BLaER1 (cell line): ENCODE data around the gene CHCHD3.
A peak's percentile ranks its signal among the peaks of the same experiment; 100 is the strongest.
"Not testable (repeated sequence)": the region's sequence is repeated elsewhere in the genome, so short reads cannot be mapped to it uniquely, and the experiment has no call there.

Experiments
- H3K27ac ChIP-seq: shearing (Covaris generic); formaldehyde crosslinking; 2 replicates; pipeline ENCODE4 v1.8.1; 2022
- H3K27me3 ChIP-seq: shearing (Covaris generic); formaldehyde crosslinking; 2 replicates; pipeline ENCODE4 v1.8.1; 2022
- H3K36me3 ChIP-seq: shearing (Covaris generic); formaldehyde crosslinking; 2 replicates; pipeline ENCODE4 v1.8.1; 2022
- H3K4me1 ChIP-seq: shearing (Covaris generic); formaldehyde crosslinking; 2 replicates; pipeline ENCODE4 v1.8.1; 2022
- H3K4me2 ChIP-seq: shearing (Covaris generic); formaldehyde crosslinking; 2 replicates; pipeline ENCODE4 v1.8.1; 2022
- H3K4me3 ChIP-seq: shearing (Covaris generic); formaldehyde crosslinking; 2 replicates; pipeline ENCODE4 v1.8.1; 2022
- H3K9ac ChIP-seq: shearing (Covaris generic); formaldehyde crosslinking; 2 replicates; pipeline ENCODE4 v1.8.1; 2022
- H3K9me3 ChIP-seq: shearing (Covaris generic); formaldehyde crosslinking; 2 replicates; pipeline ENCODE4 v1.8.1; 2022
- H4K20me1 ChIP-seq: shearing (Covaris generic); formaldehyde crosslinking; 2 replicates; pipeline ENCODE4 v1.8.1; 2022
- Cebpa-rat ChIP-seq: shearing (Covaris generic); IDR thresholded peaks from 2 replicates; pipeline ENCODE4 v1.8.1; 2022

CHCHD3 gene

GRCh38 chr7:132901241-132901640 is 180.6 kb downstream of the CHCHD3 start:
- no peak for TF ChIP-seq Cebpa-rat
- Histone ChIP-seq H3K4me3 (no peak overlapping the region), H3K27me3 (no peaks in the 10 kb centered on the region)

GRCh38 chr7:132899833-132900232 is 182.1 kb downstream of the CHCHD3 start:
- Histone ChIP-seq H3K27me3 (no peaks in the 10 kb centered on the region), H3K27ac (no peak overlapping the region), H3K4me2 (no peak overlapping the region), H3K9me3 (peaks cover 32% of the 10 kb centered on the region), H4K20me1 (no peaks in the 10 kb centered on the region), H3K4me3 (no peak overlapping the region), H3K4me1 (no peaks in the 10 kb centered on the region), H3K36me3 (peaks cover 44% of the 10 kb centered on the region), H3K9ac (no peak overlapping the region)
- TF ChIP-seq Cebpa-rat = no peak

More at GRCh38 chr7:132901241-132901640, 180.6 kb downstream of the CHCHD3 start:
- no peak overlapping the region for H3K27ac ChIP-seq
- H4K20me1 ChIP-seq = no peaks in the 10 kb centered on the region
- H3K36me3 ChIP-seq = peaks cover 42% of the 10 kb centered on the region
- H3K9me3 ChIP-seq = peaks cover 23% of the 10 kb centered on the region
- no peaks in the 10 kb centered on the region for H3K4me1 ChIP-seq
- H3K4me2 ChIP-seq = no peak overlapping the region
- no peak overlapping the region for H3K9ac ChIP-seq

GRCh38 chr7:132898641-132899175 is 183.2 kb downstream of the CHCHD3 start:
- H3K4me2 ChIP-seq, H3K27me3 ChIP-seq, H3K27ac ChIP-seq, H3K9ac ChIP-seq, H3K4me3 ChIP-seq, H3K4me1 ChIP-seq, H4K20me1 ChIP-seq: not testable (repeated sequence)
- H3K9me3 ChIP-seq = peaks cover 39% of the 10 kb centered on the region
- H3K36me3 ChIP-seq = peaks cover 42% of the 10 kb centered on the region

- H3K4me1 ChIP-seq = no peaks in the 10 kb centered on the region
- TF ChIP-seq Cebpa-rat = no peak
Measured at GRCh38 chr7:132897093-132897687, 184.7 kb downstream of the CHCHD3 start.

GRCh38 chr7:132895231-132895630 is 186.7 kb downstream of the CHCHD3 start:
- Histone ChIP-seq H4K20me1 (no peaks in the 10 kb centered on the region), H3K36me3 (peaks cover 48% of the 10 kb centered on the region), H3K4me1 (no peaks in the 10 kb centered on the region), H3K4me2 (no peak overlapping the region), H3K27ac (no peak overlapping the region), H3K9ac (no peak overlapping the region), H3K27me3 (no peaks in the 10 kb centered on the region), H3K9me3 (peaks cover 43% of the 10 kb centered on the region), H3K4me3 (no peak overlapping the region)
- peak; percentile 39; the same call in 1 of the 2 replicates for TF ChIP-seq Cebpa-rat

More at GRCh38 chr7:132897093-132897687, 184.7 kb downstream of the CHCHD3 start:
- H3K4me3 ChIP-seq = no peak overlapping the region
- H3K27me3 ChIP-seq = no peaks in the 10 kb centered on the region
- no peak overlapping the region for H3K4me2 ChIP-seq
- H3K9me3 ChIP-seq = peaks cover 43% of the 10 kb centered on the region
- peaks cover 52% of the 10 kb centered on the region for H3K36me3 ChIP-seq
- no peak overlapping the region for H3K9ac ChIP-seq
- no peak overlapping the region for H3K27ac ChIP-seq
- no peaks in the 10 kb centered on the region for H4K20me1 ChIP-seq

DNA sequence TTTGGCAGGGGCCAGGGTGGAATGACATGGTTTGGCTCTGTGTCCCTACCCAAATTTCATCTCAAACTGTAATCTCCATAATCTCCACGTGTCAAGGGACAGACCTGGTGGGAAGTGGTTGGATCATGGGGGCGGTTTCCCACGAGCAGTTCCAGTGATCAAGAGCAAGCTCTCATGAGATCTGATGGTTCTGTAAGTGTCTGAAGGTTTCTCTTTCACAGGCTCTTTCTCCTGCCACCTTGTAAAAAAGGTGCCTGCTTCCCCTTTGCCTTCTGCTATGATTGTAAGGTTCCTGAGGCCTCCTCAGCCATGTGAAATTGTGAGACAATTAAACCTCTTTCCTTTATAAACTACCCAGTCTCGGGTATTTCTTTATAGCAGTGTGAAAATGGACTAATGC is 188.3 kb downstream of the CHCHD3 start:
- Histone ChIP-seq H3K27ac (no peak overlapping the region), H3K4me1 (no peaks in the 10 kb centered on the region), H4K20me1 (no peaks in the 10 kb centered on the region), H3K9me3 (peaks cover 36% of the 10 kb centered on the region), H3K4me2 (no peak overlapping the region), H3K27me3 (no peaks in the 10 kb centered on the region), H3K9ac (no peak overlapping the region), H3K36me3 (peaks cover 41% of the 10 kb centered on the region), H3K4me3 (no peak overlapping the region)
- no peak for TF ChIP-seq Cebpa-rat

GRCh38 chr7:132892744-132893143 is 189.1 kb downstream of the CHCHD3 start:
- not testable (repeated sequence) for H3K4me2 ChIP-seq, H3K4me1 ChIP-seq, H3K27me3 ChIP-seq, H4K20me1 ChIP-seq, H3K27ac ChIP-seq, H3K4me3 ChIP-seq, H3K9ac ChIP-seq
- Histone ChIP-seq H3K9me3 (peaks cover 35% of the 10 kb centered on the region), H3K36me3 (peaks cover 34% of the 10 kb centered on the region)

GRCh38 chr7:132891554-132891953 is 190.3 kb downstream of the CHCHD3 start:
- Histone ChIP-seq H3K27ac (no peak overlapping the region), H3K4me3 (no peak overlapping the region), H3K36me3 (peaks cover 34% of the 10 kb centered on the region), H3K4me2 (no peak overlapping the region), H4K20me1 (no peaks in the 10 kb centered on the region), H3K9me3 (peaks cover 35% of the 10 kb centered on the region), H3K27me3 (no peaks in the 10 kb centered on the region), H3K9ac (no peak overlapping the region), H3K4me1 (no peaks in the 10 kb centered on the region)
- no peak for TF ChIP-seq Cebpa-rat

GRCh38 chr7:132882714-132883428 is 199.0 kb downstream of the CHCHD3 start:
- H3K27me3 ChIP-seq = no peaks in the 10 kb centered on the region
- no peak overlapping the region for H3K4me2 ChIP-seq
- no peak overlapping the region for H3K27ac ChIP-seq
- peaks cover 26% of the 10 kb centered on the region for H3K36me3 ChIP-seq
- H3K9me3 ChIP-seq = no peaks in the 10 kb centered on the region
- H3K9ac ChIP-seq = no peak overlapping the region
- peaks cover 7% of the 10 kb centered on the region; the same call in 1 of the 2 replicates for H4K20me1 ChIP-seq
- peaks cover 7% of the 10 kb centered on the region; the same call in 1 of the 2 replicates for H3K4me1 ChIP-seq
- TF ChIP-seq Cebpa-rat = no peak
- H3K4me3 ChIP-seq = no peak overlapping the region

DNA sequence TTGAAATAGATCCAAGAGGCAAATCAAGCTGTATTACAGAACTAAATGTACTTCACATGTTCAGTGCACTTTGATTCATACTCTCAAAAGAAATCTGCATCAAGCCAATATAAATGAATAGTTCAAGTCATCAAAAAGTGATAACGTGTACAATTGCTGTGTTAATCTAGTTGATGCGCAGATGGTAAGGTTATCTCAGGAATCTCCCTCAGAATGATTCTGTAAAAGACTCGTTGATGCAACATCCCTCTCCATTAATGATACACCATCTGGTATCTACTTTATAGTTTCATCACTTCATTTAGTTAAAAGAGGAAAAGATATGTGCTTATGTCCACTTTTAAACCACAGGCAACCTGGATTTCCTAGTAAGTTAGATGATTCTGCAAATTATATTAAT is 200.6 kb downstream of the CHCHD3 start:
- Histone ChIP-seq H3K36me3 (peaks cover 26% of the 10 kb centered on the region), H3K4me3 (no peak overlapping the region), H3K9me3 (no peaks in the 10 kb centered on the region), H3K4me2 (no peak overlapping the region), H3K27ac (no peak overlapping the region), H3K27me3 (no peaks in the 10 kb centered on the region), H3K9ac (no peak overlapping the region), H4K20me1 (peaks cover 14% of the 10 kb centered on the region; the same call in 1 of the 2 replicates), H3K4me1 (peaks cover 7% of the 10 kb centered on the region; the same call in 1 of the 2 replicates)
- TF ChIP-seq Cebpa-rat = no peak
